Keratinocyte (primary cell): Measurements from ENCODE around the gene KCNE4.

ENCODE experiments used
- EZH2 ChIP-seq: IDR thresholded peaks from one replicate; pipeline ENCODE4 v1.6.1; 2012; ENCODE audit warnings: inconsistent platforms, mild to moderate bottlenecking, low read length, moderate library complexity
- TF ChIP-seq, protein P1 (sequence below), 3 experiments: IDR thresholded peaks in 1 of 3; conservative IDR thresholded peaks in 1 of 3; optimal IDR thresholded peaks in 1 of 3; 2 replicates in 2 of 3; 3 replicates in 1 of 3; pipeline versions ENCODE3 to v1.5.1; 2011; ENCODE audit warnings: low read length in 3 of 3, mild to moderate bottlenecking in 3 of 3, moderate library complexity in 2 of 3, control low read depth in 1 of 3, inconsistent platforms in 1 of 3; ENCODE audit not compliant: insufficient read depth in 2 of 3; ENCODE audit errors: extremely low read depth in 1 of 3

DNA sequence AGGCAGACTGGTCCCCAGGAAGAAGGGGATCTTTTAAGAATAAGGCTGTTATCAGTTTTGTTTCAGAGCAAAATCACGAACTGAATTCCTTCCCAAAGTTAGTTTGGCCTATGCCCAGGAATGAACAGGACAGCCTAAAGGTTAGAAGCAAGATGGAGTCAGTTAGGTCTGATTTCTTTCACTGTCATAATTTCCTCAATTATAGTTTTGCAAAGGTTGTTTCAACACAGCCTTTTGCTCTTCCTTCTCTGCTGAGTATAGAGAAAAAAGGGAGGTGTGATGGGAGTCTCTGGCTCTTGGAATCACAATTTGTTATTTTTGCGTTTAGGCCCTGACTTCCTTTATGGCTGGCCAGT lies 14.6 kb upstream of the KCNE4 start:
- TF ChIP-seq, protein P1, sequence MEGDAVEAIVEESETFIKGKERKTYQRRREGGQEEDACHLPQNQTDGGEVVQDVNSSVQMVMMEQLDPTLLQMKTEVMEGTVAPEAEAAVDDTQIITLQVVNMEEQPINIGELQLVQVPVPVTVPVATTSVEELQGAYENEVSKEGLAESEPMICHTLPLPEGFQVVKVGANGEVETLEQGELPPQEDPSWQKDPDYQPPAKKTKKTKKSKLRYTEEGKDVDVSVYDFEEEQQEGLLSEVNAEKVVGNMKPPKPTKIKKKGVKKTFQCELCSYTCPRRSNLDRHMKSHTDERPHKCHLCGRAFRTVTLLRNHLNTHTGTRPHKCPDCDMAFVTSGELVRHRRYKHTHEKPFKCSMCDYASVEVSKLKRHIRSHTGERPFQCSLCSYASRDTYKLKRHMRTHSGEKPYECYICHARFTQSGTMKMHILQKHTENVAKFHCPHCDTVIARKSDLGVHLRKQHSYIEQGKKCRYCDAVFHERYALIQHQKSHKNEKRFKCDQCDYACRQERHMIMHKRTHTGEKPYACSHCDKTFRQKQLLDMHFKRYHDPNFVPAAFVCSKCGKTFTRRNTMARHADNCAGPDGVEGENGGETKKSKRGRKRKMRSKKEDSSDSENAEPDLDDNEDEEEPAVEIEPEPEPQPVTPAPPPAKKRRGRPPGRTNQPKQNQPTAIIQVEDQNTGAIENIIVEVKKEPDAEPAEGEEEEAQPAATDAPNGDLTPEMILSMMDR (optimal IDR thresholded peaks at IDR 0.05 in 1 of 3, IDR thresholded peaks at IDR 0.05 in 1 of 3, conservative IDR thresholded peaks at IDR 0.05 in 1 of 3; ENCODE audit: extremely low read depth in 1 of 3, insufficient read depth in 2 of 3, low read length in 3 of 3), result no peak
- TF ChIP-seq EZH2, result no peak
